ENCODE measurements around the gene SH3RF1. TPM values are rescaled to one million over a fixed set of nuclear protein-coding genes. Genes with fewer than 3 reads are reported as not detected.

The SH3RF1 gene
- total RNA-seq, 1 donor from 2014 or later = 25.6 TPM

DNA sequence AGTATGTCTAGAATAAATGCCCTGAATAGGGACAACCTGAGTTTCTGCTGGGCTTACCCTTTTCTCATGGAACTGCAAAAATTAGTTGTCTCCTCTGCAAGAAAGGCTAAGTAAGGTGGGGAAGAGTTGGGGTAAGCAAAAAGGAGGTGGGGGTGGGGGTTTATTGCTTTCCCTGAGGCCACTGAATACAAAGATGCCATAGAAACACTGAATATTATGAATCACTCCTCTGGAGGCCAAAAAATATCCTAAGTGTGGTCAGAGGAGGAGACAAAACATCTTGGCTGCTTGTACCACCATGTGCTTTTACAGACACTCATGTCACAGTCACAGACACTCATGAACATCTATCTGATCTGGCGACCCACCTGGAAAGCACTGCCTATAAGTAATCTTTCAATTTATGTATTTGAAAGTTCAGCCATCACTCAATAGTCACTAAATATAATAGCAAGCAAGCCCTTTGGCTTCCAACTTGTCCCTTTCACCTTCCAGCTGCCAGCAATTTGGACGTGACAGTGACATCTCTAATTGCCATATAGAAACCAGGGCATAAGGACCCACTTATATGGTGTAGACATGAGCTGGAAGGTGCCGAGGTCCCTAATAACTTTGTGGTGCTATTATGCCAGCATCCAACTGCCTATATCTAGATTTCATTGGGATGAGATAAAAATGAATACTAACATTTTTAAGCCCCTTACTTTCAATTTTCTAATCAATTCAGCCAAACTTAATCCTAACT lies 138.0 kb downstream of the SH3RF1 start:
- Histone ChIP-seq H3K4me3 (ENCODE audit: low read depth, low read length) (no peak overlapping the region), H3K36me3 (ENCODE audit: control insufficient read depth, insufficient read depth, low read length) (no peaks in the 10 kb centered on the region), H3K27me3 (ENCODE audit: control insufficient read depth, insufficient read depth, low read length) (no peaks in the 10 kb centered on the region)
- TF ChIP-seq, protein P1, sequence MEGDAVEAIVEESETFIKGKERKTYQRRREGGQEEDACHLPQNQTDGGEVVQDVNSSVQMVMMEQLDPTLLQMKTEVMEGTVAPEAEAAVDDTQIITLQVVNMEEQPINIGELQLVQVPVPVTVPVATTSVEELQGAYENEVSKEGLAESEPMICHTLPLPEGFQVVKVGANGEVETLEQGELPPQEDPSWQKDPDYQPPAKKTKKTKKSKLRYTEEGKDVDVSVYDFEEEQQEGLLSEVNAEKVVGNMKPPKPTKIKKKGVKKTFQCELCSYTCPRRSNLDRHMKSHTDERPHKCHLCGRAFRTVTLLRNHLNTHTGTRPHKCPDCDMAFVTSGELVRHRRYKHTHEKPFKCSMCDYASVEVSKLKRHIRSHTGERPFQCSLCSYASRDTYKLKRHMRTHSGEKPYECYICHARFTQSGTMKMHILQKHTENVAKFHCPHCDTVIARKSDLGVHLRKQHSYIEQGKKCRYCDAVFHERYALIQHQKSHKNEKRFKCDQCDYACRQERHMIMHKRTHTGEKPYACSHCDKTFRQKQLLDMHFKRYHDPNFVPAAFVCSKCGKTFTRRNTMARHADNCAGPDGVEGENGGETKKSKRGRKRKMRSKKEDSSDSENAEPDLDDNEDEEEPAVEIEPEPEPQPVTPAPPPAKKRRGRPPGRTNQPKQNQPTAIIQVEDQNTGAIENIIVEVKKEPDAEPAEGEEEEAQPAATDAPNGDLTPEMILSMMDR (IDR thresholded peaks at IDR 0.05; ENCODE audit: insufficient read depth, low read length, poor library complexity, severe bottlenecking) = no peak
- DNase-seq (ENCODE audit: low read depth) = no peak

DNA sequence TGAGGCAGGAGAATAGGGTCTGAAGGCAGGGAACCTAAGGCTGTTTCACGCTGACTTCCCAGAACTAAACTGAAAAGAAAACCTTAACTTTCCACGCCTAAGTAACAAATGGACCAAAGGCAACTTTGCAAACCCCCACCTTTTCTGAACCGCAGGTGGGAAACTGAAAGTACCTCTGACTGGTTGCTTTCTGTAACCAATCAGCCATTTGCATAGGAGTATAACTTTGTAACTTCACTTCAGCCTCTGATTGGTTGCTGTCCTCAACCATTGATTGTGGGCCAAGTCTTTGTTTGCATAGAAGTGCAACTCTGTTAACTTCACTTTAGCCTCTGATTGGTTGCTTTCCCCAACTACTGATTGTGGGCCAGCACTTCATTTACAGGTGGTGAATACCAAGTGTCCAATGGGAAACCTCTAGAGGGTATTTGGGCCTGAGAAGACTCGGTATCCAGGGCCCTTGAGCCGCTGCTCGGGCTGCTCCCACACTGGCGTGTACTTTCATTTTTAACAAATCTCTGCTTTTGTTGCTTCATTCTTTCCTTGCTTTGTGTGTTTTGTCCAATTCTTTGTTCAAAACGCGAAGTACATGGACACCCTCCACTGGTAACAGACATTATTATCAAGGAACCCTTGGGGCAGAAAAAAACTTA lies 139.1 kb downstream of the SH3RF1 start:
- TF ChIP-seq, protein P1 (IDR thresholded peaks at IDR 0.05; ENCODE audit: insufficient read depth, low read length, poor library complexity, severe bottlenecking) = no peak
- Histone ChIP-seq H3K4me3 (ENCODE audit: low read depth, low read length) (no peak overlapping the region), H3K27me3 (ENCODE audit: control insufficient read depth, insufficient read depth, low read length) (no peaks in the 10 kb centered on the region), H3K36me3 (ENCODE audit: control insufficient read depth, insufficient read depth, low read length) (no peaks in the 10 kb centered on the region)
- DNase-seq (ENCODE audit: low read depth) = no peak

DNA sequence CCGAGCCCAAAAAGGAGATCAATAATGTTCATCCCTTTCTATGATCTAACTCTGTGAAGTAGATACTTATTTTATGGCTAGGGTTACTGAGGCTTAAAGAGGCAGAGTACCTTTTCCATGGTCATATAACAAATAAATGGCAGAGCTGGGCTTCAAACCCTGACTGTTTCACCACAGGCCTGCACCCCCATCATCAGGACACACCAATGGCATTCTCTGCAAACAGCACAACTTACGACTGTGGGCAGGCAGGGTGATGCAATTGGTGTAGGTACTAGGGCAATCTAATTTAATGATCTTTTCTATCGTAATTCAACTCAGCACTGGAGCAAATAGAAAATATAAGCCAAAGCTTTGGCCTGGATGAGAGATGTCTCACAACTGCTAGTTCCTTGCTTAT lies 141.9 kb downstream of the SH3RF1 start:
- no peak overlapping the region for H3K4me3 ChIP-seq (ENCODE audit: low read depth, low read length)
- TF ChIP-seq, protein P1 (IDR thresholded peaks at IDR 0.05; ENCODE audit: insufficient read depth, low read length, poor library complexity, severe bottlenecking) = no peak
- DNase-seq (ENCODE audit: low read depth) = no peak
- H3K36me3 ChIP-seq (ENCODE audit: control insufficient read depth, insufficient read depth, low read length) = no peaks in the 10 kb centered on the region
- no peaks in the 10 kb centered on the region for H3K27me3 ChIP-seq (ENCODE audit: control insufficient read depth, insufficient read depth, low read length)

DNA sequence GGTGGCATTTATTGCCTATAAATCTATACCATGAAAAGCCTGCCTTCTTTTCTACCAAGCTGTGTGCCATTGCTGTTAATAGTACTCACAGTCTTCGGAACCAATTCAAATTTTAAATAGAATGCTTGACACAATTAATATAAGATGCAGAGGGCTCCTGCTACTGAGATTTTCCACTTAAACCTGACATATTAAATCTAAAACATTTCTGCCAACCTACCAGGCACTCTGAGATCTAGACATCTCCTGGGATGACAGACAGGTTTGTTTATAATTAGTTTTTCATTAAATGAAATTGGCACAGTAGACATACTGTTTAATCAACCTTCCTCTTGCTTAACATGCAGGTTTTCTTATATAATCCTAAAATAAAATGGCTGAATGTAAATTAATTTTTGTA lies 143.4 kb downstream of the SH3RF1 start:
- TF ChIP-seq, protein P1 (IDR thresholded peaks at IDR 0.05; ENCODE audit: insufficient read depth, low read length, poor library complexity, severe bottlenecking) = no peak
- no peaks in the 10 kb centered on the region for H3K27me3 ChIP-seq (ENCODE audit: control insufficient read depth, insufficient read depth, low read length)
- H3K36me3 ChIP-seq (ENCODE audit: control insufficient read depth, insufficient read depth, low read length) = no peaks in the 10 kb centered on the region
- no peak for DNase-seq (ENCODE audit: low read depth)
- H3K4me3 ChIP-seq (ENCODE audit: low read depth, low read length) = no peak overlapping the region

DNA sequence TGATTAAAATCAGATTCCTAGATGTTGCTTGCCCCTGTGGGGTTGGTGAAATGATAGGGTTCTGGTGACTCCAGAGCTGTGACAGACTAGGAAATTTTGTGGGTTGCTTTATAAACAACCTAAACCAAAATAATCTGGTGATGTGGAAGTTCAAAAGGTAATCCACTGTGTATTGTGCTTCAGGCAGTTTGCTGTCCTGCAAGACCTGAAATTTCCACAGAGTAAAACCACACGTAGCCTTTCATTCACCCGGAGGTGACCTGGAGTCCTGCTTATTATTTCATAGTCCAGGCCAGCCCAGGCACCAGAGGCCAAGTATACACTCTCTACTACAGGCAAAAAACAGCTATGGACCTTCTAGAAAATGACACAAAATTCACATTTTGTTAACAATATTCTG lies 146.1 kb downstream of the SH3RF1 start:
- H3K36me3 ChIP-seq (ENCODE audit: control insufficient read depth, insufficient read depth, low read length) = no peaks in the 10 kb centered on the region
- TF ChIP-seq, protein P1 (IDR thresholded peaks at IDR 0.05; ENCODE audit: insufficient read depth, low read length, poor library complexity, severe bottlenecking) = no peak

More for the DNA sequence above, 146.1 kb downstream of the SH3RF1 start:
- DNase-seq (ENCODE audit: low read depth) = no peak
- Histone ChIP-seq H3K27me3 (ENCODE audit: control insufficient read depth, insufficient read depth, low read length) (no peaks in the 10 kb centered on the region), H3K4me3 (ENCODE audit: low read depth, low read length) (no peak overlapping the region)

Measured in kidney epithelial cell (primary cell).